HAP-1 (cell line): Measurements from ENCODE around the gene ZSCAN31.
"Not testable (repeated sequence)": the region's sequence is repeated elsewhere in the genome, so short reads cannot be mapped to it uniquely, and the experiment has no call there.

Source experiments
- DNase-seq, 2 experiments: peaks; one replicate each; pipeline ENCODE4 v3.0.0-alpha.2; 2016 to 2020; ENCODE audit warnings: low spot score in 2 of 2
- H3K27me3 ChIP-seq: fragments of 250-450 bp; sonication (Bioruptor Pico); 2 replicates; pipeline ENCODE4 v1.5.1; 2020; ENCODE audit warnings: low read depth, mild to moderate bottlenecking, moderate library complexity
- H3K36me3 ChIP-seq: fragments of 250-450 bp; sonication (Bioruptor Pico); replicated peaks from 2 replicates; pipeline ENCODE4 v1.5.1; 2020; ENCODE audit warnings: mild to moderate bottlenecking
- H3K4me1 ChIP-seq: fragments of 250-450 bp; sonication (Bioruptor Pico); 2 replicates; pipeline ENCODE4 v1.5.1; 2020; ENCODE audit warnings: mild to moderate bottlenecking
- H3K4me3 ChIP-seq: fragments of 250-450 bp; sonication (Bioruptor Pico); 2 replicates; pipeline ENCODE4 v1.5.1; 2020; ENCODE audit warnings: mild to moderate bottlenecking, moderate library complexity
- H3K9me3 ChIP-seq: fragments of 250-450 bp; sonication (Bioruptor Pico); 2 replicates; pipeline ENCODE4 v1.5.1; 2020; ENCODE audit warnings: mild to moderate bottlenecking, moderate library complexity
- in situ Hi-C: fragments of 300-500 bp; cut with MboI; formaldehyde crosslinking; loops from 3 replicates; pipeline ENCODE4 v1.14.3; 2020; ENCODE audit warnings: low sequenced_read_pairs, inconsistent platforms, mixed read lengths

Gene ZSCAN31

GRCh38 chr6:28335564-28336283, at the start of gene ZSCAN31:
ZSCAN31 (minus strand) TSS chr6:28336148; CDS start chr6:28329683, 6,465 bp downstream.
- DNase-seq: peak; percentile 90 to 92
- Histone ChIP-seq H3K4me3 (peak within 1 kb of the TSS; percentile 63), H3K4me1 (peaks cover 16% of the 10 kb centered on the region), H3K27me3 (no peaks in the 10 kb centered on the region), H3K36me3 (no peaks in the 10 kb centered on the region), H3K9me3 (no peaks in the 10 kb centered on the region)
- in situ Hi-C loops: no loop called here

GRCh38 chr6:28384143-28384533, 48.2 kb upstream of the ZSCAN31 start:
- H3K27me3 ChIP-seq: peaks cover 2% of the 10 kb centered on the region; the same call in 1 of the 2 replicates
- H3K36me3 ChIP-seq: no peaks in the 10 kb centered on the region
- no peak for DNase-seq
- H3K4me3 ChIP-seq: no peak overlapping the region
- no peaks in the 10 kb centered on the region for H3K9me3 ChIP-seq
- in situ Hi-C loops: no loop called here
- H3K4me1 ChIP-seq: no peaks in the 10 kb centered on the region

DNA sequence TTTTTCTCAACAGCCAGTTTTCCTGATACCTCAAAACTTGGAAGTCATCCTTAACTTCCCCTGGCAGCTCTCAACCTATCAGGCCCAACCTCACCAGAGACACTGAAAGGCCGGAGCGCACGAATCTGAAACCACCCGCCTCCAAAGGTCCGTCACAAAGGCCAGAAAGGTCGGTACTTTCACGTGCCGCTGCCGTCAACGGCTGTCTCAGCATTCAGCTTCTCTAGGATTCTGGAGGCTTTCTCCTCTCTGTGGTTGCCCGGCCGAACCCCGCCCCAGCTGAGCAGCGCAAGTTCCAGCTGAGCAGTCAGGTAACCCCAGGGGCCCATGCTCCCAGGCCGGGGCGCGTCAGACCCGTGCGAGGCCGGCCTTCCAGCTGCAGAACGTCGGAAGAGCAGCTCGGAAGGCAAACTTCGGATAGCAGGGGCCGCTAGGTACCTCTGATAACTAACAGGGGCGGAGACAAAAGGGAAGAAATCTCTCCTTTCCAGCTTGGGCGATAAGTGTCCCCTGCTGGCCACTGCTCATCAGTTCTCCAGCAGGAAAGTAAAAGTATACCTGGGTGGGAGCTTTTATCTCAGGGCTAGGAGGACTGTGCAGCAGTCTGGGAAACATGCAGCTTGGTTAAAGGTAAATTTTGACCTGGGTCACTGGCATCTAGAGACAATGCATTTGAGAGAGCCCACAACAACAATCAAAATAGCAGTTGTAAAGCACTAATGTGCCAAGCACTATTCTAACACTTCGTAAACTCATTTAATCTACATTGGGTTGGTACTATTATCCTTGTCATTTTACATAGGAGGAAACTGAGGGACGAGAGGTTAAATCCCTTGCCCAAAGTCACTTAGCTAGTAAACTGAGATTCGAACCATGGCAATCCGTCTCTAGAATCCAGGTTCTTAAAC, 47.5 kb upstream of the ZSCAN31 start:
- no peak for DNase-seq

DNA sequence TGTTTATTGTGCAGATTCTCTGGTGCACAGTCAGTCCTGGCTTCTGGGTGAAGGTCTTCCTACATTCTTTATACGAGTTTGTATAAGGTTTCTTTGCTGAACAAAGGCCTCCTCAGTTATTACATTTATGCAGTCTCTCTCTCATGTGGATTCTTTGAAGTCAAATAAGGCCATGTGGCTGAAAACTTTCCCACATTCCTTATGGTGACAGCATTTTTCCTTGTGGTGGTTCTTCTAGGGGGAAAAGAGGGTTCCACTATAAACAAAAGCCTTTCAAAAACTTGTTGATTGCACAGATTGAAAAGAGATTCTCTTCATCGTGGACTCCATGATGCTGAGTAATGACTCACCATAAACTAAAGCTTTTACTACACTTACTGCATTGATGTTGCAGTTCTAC, 44.4 kb upstream of the ZSCAN31 start:
- Histone ChIP-seq H3K27me3 (peaks cover 2% of the 10 kb centered on the region; the same call in 1 of the 2 replicates), H3K9me3 (no peaks in the 10 kb centered on the region), H3K4me3 (no peak overlapping the region), H3K36me3 (no peaks in the 10 kb centered on the region), H3K4me1 (no peaks in the 10 kb centered on the region)
- DNase-seq: no peak
- in situ Hi-C loops: no loop called here

More for the DNA sequence above, 47.5 kb upstream of the ZSCAN31 start:
- in situ Hi-C loops: no loop called here
- H3K36me3 ChIP-seq: no peaks in the 10 kb centered on the region
- no peaks in the 10 kb centered on the region for H3K9me3 ChIP-seq
- H3K27me3 ChIP-seq: peaks cover 2% of the 10 kb centered on the region; the same call in 1 of the 2 replicates
- H3K4me1 ChIP-seq: no peaks in the 10 kb centered on the region
- H3K4me3 ChIP-seq: no peak overlapping the region

DNA sequence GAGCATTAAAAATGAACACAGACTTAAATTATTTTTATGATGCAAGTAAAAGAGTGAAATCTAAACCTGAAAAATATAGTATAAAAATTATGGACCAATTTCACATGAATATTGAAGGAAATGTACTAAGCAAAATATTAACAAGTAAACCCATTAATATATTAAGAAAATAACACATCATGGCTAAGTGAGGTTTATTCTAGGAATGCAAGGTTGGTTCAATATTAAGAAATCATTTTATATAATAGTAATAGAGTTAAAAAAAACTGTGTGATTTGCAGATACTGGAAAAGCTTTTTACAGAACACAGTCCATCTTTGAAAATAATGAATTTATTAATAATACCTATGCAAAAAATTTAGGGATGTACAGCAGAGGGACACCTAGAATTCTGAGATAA, 42.7 kb upstream of the ZSCAN31 start:
- H3K36me3 ChIP-seq: no peaks in the 10 kb centered on the region

DNA sequence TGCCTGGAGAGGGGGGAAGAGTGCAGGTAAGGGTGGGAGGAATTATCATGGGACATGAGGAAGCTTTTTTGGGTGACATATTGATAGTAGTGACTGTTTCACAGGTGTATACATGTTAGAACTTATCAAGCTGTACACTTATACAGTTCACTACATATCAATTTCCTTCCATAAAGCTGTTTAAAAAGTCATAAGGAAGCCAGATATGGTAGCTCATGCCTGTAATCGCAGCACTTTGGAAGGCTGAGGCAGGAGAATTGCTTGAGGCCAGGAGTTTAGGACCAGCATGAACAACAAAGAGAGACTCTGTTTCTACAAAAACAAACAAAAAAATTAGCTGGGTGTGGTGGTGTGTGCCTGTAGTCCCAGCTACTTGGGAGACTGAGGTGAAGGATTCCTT, 41.9 kb upstream of the ZSCAN31 start:
- H3K4me1 ChIP-seq: no peaks in the 10 kb centered on the region
- no peak overlapping the region for H3K4me3 ChIP-seq
- no peak for DNase-seq
- no peaks in the 10 kb centered on the region for H3K36me3 ChIP-seq
- H3K27me3 ChIP-seq: peaks cover 2% of the 10 kb centered on the region; the same call in 1 of the 2 replicates
- in situ Hi-C loops: no loop called here
- no peaks in the 10 kb centered on the region for H3K9me3 ChIP-seq

More for the DNA sequence above, 42.7 kb upstream of the ZSCAN31 start:
- no peaks in the 10 kb centered on the region for H3K4me1 ChIP-seq
- peaks cover 2% of the 10 kb centered on the region; the same call in 1 of the 2 replicates for H3K27me3 ChIP-seq
- H3K9me3 ChIP-seq: no peaks in the 10 kb centered on the region
- in situ Hi-C loops: no loop called here
- no peak overlapping the region for H3K4me3 ChIP-seq
- DNase-seq: no peak

GRCh38 chr6:28373925-28374324, 38.0 kb upstream of the ZSCAN31 start:
- no peak for DNase-seq
- Histone ChIP-seq H3K9me3 (no peaks in the 10 kb centered on the region), H3K4me3 (no peak overlapping the region), H3K4me1 (0 out of 2 replicates have a peak, but pooled peaks cover 2% of the 10 kb centered on the region), H3K36me3 (no peaks in the 10 kb centered on the region; the same call in 1 of the 2 replicates), H3K27me3 (no peaks in the 10 kb centered on the region)
- in situ Hi-C loops: no loop called here

DNA sequence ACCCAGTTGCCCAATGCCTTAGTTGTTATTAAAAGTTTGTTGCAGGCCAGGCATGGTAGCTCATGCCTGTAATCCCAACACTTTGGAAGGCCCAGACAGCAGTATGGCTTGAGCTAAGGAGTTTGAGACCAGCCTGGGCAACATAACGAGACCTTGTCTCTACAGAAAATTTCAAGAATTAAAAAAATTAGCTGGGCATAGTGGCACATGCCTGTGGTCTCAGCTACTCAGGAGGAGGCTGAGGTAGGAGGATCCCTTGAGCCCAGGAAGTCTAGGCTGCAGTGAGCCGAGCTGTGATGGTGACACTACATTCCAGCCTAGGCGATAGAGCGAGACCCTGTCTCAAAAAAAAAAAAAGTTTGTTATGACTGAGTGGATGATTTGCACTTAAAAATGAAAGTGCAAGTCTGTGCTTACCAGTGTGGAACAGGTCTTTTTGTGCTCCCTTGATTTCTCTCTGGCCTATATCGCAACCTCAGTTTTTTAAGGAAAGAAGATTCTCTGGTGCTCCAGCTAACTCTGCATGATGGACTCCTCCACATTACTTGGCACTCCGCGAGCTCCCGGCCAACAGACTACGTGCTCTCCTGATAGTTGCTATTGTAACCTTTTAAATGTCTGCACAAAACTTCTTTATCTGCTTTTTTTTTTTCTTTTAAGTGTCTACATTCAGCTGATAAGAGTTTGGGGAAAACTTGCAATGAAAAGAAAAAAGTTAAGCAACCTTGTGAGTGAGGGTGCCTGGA, 35.9 kb upstream of the ZSCAN31 start:
- H3K4me3 ChIP-seq: no peak overlapping the region
- 0 out of 2 replicates have a peak, but pooled peaks cover 2% of the 10 kb centered on the region for H3K4me1 ChIP-seq
- DNase-seq: no peak
- in situ Hi-C loops: no loop called here
- no peaks in the 10 kb centered on the region for H3K9me3 ChIP-seq
- H3K27me3 ChIP-seq: no peaks in the 10 kb centered on the region
- no peaks in the 10 kb centered on the region; the same call in 1 of the 2 replicates for H3K36me3 ChIP-seq

DNA sequence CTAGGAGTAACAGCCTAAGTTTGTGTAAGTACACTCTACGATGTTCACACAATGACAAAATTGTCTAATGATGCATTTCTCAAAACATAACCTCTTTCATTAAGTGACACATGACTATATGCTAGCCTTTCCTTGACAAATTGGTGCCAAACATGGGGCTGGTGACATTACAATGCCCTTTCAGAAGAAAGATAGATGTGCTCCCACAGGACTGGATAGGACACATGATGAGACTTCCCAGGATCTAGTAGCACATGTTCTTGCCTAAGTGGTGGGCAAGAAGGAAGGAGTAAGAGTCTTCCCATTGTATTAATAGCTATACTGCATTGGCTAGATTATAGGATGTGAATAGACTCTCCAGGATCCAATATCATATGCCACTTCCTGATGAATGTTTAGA, 35.3 kb upstream of the ZSCAN31 start:
- no peaks in the 10 kb centered on the region for H3K27me3 ChIP-seq
- peaks cover 4% of the 10 kb centered on the region; the same call in 1 of the 2 replicates for H3K36me3 ChIP-seq
- 0 out of 2 replicates have a peak, but pooled peaks cover 2% of the 10 kb centered on the region for H3K4me1 ChIP-seq
- no peak overlapping the region for H3K4me3 ChIP-seq
- in situ Hi-C loops: no loop called here
- DNase-seq: no peak
- no peaks in the 10 kb centered on the region for H3K9me3 ChIP-seq

- Histone ChIP-seq H3K9me3 (no peaks in the 10 kb centered on the region), H3K27me3 (no peaks in the 10 kb centered on the region), H3K4me1 (0 out of 2 replicates have a peak, but pooled peaks cover 2% of the 10 kb centered on the region), H3K36me3 (peaks cover 12% of the 10 kb centered on the region), H3K4me3 (no peak overlapping the region)
- no peak for DNase-seq
- in situ Hi-C loops: no loop called here
Observed at GRCh38 chr6:28370440-28370839, 34.5 kb upstream of the ZSCAN31 start.

DNA sequence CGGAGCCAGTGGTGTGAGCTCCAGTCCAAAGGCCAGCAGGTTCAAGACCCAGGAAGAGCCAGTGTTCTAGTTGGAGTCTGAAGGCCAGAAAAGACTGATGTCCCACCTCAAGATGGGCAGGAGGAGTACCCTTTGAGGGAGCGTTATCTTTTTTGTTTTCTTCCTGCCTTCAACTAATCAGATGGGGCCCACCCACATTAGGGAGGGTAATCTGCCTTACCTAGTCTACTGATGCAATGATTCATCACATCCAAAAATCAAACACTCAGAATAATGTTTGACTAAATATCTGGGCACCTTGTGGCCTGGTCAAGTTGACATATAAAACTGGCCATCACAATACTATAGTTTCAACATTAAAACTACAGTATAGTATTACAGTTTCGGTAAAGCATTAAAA, 33.5 kb upstream of the ZSCAN31 start:
- Histone ChIP-seq H3K4me1 (0 out of 2 replicates have a peak, but pooled peaks cover 2% of the 10 kb centered on the region), H3K27me3 (no peaks in the 10 kb centered on the region), H3K4me3 (no peak overlapping the region), H3K36me3 (peaks cover 14% of the 10 kb centered on the region), H3K9me3 (no peaks in the 10 kb centered on the region)
- in situ Hi-C loops: no loop called here
- DNase-seq: no peak

GRCh38 chr6:28368522-28368921, 32.6 kb upstream of the ZSCAN31 start:
- in situ Hi-C loops: no loop called here
- H3K27me3 ChIP-seq: no peaks in the 10 kb centered on the region
- no peak for DNase-seq
- H3K4me1 ChIP-seq: 0 out of 2 replicates have a peak, but pooled peaks cover 2% of the 10 kb centered on the region
- no peak overlapping the region for H3K4me3 ChIP-seq
- no peaks in the 10 kb centered on the region for H3K9me3 ChIP-seq
- H3K36me3 ChIP-seq: peaks cover 23% of the 10 kb centered on the region

GRCh38 chr6:28365590-28365989, 29.6 kb upstream of the ZSCAN31 start:
- DNase-seq, in situ Hi-C loops, H3K4me1 ChIP-seq, H3K4me3 ChIP-seq, H3K27me3 ChIP-seq, H3K9me3 ChIP-seq: not testable (repeated sequence)
- peaks cover 24% of the 10 kb centered on the region for H3K36me3 ChIP-seq
